ENCODE measurements around the gene RAPGEF4.

RAPGEF4 gene

DNA sequence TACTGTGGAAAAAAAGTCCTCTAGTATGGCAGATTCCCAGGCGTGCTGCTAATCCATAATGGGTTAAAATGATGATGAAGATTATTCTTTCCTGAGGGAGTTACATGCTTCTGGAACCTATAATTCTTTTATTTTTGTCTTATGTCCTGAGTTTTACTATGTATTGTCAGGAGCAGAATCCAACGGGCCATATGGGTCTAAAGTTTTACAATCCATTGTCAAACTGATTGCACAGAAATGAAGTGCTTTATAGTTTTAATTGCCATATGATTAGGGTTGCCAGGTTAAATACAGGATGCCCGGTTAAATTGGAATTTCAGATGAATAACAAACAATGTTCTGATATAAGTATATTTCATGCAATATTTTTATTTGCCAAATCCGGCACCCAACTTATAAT, 239.1 kb downstream of the RAPGEF4 start:
- no peaks in the 10 kb centered on the region for H3F3A ChIP-seq (ENCODE audit: low read depth)
- no peak overlapping the region for H2AFZ ChIP-seq (ENCODE audit: low read length)
- H3K36me3 ChIP-seq (ENCODE audit: insufficient read depth, low read length): no peaks in the 10 kb centered on the region
- no peak overlapping the region for H3K4me3 ChIP-seq (ENCODE audit: low read length, poor library complexity, severe bottlenecking)
- no peak for TF ChIP-seq EZH2phosphoT487 (IDR thresholded peaks at IDR 0.05; ENCODE audit: borderline replicate concordance)
- TF ChIP-seq, protein P1, sequence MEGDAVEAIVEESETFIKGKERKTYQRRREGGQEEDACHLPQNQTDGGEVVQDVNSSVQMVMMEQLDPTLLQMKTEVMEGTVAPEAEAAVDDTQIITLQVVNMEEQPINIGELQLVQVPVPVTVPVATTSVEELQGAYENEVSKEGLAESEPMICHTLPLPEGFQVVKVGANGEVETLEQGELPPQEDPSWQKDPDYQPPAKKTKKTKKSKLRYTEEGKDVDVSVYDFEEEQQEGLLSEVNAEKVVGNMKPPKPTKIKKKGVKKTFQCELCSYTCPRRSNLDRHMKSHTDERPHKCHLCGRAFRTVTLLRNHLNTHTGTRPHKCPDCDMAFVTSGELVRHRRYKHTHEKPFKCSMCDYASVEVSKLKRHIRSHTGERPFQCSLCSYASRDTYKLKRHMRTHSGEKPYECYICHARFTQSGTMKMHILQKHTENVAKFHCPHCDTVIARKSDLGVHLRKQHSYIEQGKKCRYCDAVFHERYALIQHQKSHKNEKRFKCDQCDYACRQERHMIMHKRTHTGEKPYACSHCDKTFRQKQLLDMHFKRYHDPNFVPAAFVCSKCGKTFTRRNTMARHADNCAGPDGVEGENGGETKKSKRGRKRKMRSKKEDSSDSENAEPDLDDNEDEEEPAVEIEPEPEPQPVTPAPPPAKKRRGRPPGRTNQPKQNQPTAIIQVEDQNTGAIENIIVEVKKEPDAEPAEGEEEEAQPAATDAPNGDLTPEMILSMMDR (conservative IDR thresholded peaks at IDR 0.05; ENCODE audit: low read length): no peak
- H3K79me2 ChIP-seq (ENCODE audit: insufficient read depth, low read length): no peaks in the 10 kb centered on the region
- H3K4me2 ChIP-seq (ENCODE audit: low read depth, low read length, poor library complexity, severe bottlenecking): no peak overlapping the region
- no peaks in the 10 kb centered on the region for H3K9me2 ChIP-seq (replicated peaks; ENCODE audit: low read depth, low read length)
- H3K4me1 ChIP-seq (ENCODE audit: insufficient read depth, low read length, poor library complexity, severe bottlenecking): peaks cover 5% of the 10 kb centered on the region
- H4K20me1 ChIP-seq (ENCODE audit: insufficient read depth, low read length, poor library complexity, severe bottlenecking): no peaks in the 10 kb centered on the region
- no peaks in the 10 kb centered on the region for H3K27me3 ChIP-seq (ENCODE audit: insufficient read depth, low read length, poor library complexity, severe bottlenecking)
- no peak overlapping the region for H3K9ac ChIP-seq (ENCODE audit: low read depth, low read length, poor library complexity, severe bottlenecking)
- H3K9me3 ChIP-seq (ENCODE audit: insufficient read depth, low read depth, low read length): no peaks in the 10 kb centered on the region

DNA sequence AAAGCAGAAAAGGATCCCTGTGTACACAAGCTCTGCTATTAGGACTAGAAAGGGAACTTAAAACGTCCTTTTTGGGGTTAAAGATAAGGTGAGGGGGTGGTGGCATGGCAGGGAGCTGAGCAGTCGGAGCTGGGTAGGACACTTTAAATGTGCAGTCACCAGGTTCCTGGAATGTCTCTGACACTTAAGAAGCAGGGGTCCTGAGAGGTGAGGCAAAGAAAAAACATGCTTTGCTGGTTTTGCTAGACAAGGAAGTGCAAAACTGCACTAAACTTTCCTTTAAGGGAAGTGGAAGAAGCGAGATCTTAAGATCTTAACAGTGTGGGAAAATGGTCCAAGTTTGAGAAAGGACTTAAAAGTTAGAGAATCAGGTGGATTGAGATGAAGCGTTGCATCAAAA, 240.5 kb downstream of the RAPGEF4 start:
- Histone ChIP-seq H3K4me3 (ENCODE audit: low read length, poor library complexity, severe bottlenecking) (no peak overlapping the region), H3K27me3 (ENCODE audit: insufficient read depth, low read length, poor library complexity, severe bottlenecking) (no peaks in the 10 kb centered on the region), H3K9ac (ENCODE audit: low read depth, low read length, poor library complexity, severe bottlenecking) (no peak overlapping the region), H3K9me3 (ENCODE audit: insufficient read depth, low read depth, low read length) (no peaks in the 10 kb centered on the region), H3K79me2 (ENCODE audit: insufficient read depth, low read length) (no peaks in the 10 kb centered on the region), H3K9me2 (replicated peaks; ENCODE audit: low read depth, low read length) (no peaks in the 10 kb centered on the region), H3K4me2 (ENCODE audit: low read depth, low read length, poor library complexity, severe bottlenecking) (no peak overlapping the region), H3K36me3 (ENCODE audit: insufficient read depth, low read length) (no peaks in the 10 kb centered on the region), H3K4me1 (ENCODE audit: insufficient read depth, low read length, poor library complexity, severe bottlenecking) (peaks cover 5% of the 10 kb centered on the region), H3F3A (ENCODE audit: low read depth) (no peaks in the 10 kb centered on the region), H2AFZ (ENCODE audit: low read length) (peak overlapping the region; percentile 48; the same call in 1 of the 2 replicates), H4K20me1 (ENCODE audit: insufficient read depth, low read length, poor library complexity, severe bottlenecking) (no peaks in the 10 kb centered on the region)
- TF ChIP-seq, protein P1 (conservative IDR thresholded peaks at IDR 0.05; ENCODE audit: low read length): no peak
- no peak for TF ChIP-seq EZH2phosphoT487 (IDR thresholded peaks at IDR 0.05; ENCODE audit: borderline replicate concordance)

DNA sequence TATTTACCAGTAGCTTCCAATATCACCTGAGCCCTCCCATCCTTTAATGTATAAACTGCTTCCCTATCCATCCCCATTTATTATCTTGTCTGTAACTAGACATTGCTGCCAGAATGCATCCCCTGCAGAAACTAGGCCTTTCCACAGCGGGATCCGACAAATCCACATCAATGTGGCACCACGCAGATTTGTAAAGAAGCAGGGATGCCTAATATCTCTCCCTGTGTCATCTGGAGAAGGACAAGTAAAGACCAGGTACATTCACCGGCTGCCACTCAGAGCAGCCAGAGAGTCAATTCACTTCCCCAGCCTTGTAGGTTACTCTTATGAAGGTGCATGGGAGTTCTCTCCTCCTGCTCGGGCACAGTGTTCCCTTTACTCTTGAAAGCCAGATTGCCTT, 241.2 kb downstream of the RAPGEF4 start:
- Histone ChIP-seq H3F3A (ENCODE audit: low read depth) (no peaks in the 10 kb centered on the region), H3K9me3 (ENCODE audit: insufficient read depth, low read depth, low read length) (no peaks in the 10 kb centered on the region), H3K4me3 (ENCODE audit: low read length, poor library complexity, severe bottlenecking) (no peak overlapping the region), H3K79me2 (ENCODE audit: insufficient read depth, low read length) (no peaks in the 10 kb centered on the region), H2AFZ (ENCODE audit: low read length) (no peak overlapping the region), H4K20me1 (ENCODE audit: insufficient read depth, low read length, poor library complexity, severe bottlenecking) (no peaks in the 10 kb centered on the region), H3K4me2 (ENCODE audit: low read depth, low read length, poor library complexity, severe bottlenecking) (no peak overlapping the region), H3K36me3 (ENCODE audit: insufficient read depth, low read length) (no peaks in the 10 kb centered on the region), H3K9ac (ENCODE audit: low read depth, low read length, poor library complexity, severe bottlenecking) (no peak overlapping the region), H3K9me2 (replicated peaks; ENCODE audit: low read depth, low read length) (no peaks in the 10 kb centered on the region), H3K27me3 (ENCODE audit: insufficient read depth, low read length, poor library complexity, severe bottlenecking) (no peaks in the 10 kb centered on the region), H3K4me1 (ENCODE audit: insufficient read depth, low read length, poor library complexity, severe bottlenecking) (peaks cover 5% of the 10 kb centered on the region)
- TF ChIP-seq, protein P1 (conservative IDR thresholded peaks at IDR 0.05; ENCODE audit: low read length): no peak
- TF ChIP-seq EZH2phosphoT487 (IDR thresholded peaks at IDR 0.05; ENCODE audit: borderline replicate concordance): no peak
